ENCODE results near the gene IL32. TPM values are rescaled to one million over a fixed set of nuclear protein-coding genes. Genes with fewer than 3 reads are reported as not detected.

IL32 gene
- total RNA-seq, 4 donors from 2014 or later = 21.9 to 720 (median 492) TPM

DNA sequence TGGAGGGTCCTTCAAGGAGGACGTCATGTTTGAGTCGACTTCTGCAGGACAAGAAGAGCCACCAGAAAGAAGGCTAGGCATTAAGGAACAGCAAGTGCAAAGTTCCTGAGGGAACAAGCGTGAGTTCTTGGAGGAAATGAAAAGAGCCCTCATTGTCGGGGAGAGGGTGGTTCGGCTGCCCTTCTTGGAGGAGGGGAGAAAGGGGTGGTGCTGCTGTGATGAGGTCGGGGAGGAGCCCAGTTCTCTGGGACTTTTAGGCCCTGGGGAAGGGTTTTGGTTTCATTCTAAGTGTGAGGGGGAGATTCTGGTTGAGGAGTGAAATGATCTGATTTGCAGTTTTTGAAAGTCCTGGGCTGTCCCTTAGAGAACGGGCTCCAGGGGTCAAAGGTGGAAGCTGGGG, 32.8 kb upstream of the IL32 start:
- H3K27me3 ChIP-seq = peaks cover 79% of the 10 kb centered on the region
- peaks cover 0 to 64% (median 31%) of the 10 kb centered on the region in 4 donors for H3K4me1 ChIP-seq
- no peaks in the 10 kb centered on the region for H3K9me3 ChIP-seq
- 23 to 33% methylated on average over 6 to 7 of the region's 7 CpGs for WGBS, 2 donors (ENCODE audit: low coverage in 1 of 2)
- in situ Hi-C loops (cut with MboI; ENCODE audit: low pct_ligation_motif_present in 1 of 4, low pct_unique_long_range_greater_than_20kb in 1 of 4, low sequenced_read_pairs in 3 of 4) (loop anchor here in 1 of 4 donors (25.0 kb wide), 1 partner anchor 105 kb away; the partner anchor contains the start of gene ZNF213), intact Hi-C loops (cut with DNase I; ENCODE audit: low total_unique reads) (no loop called here)
- no peak for TF ChIP-seq EP300 (IDR thresholded peaks at IDR 0.05; ENCODE audit: low read depth)
- TF ChIP-seq POLR2A (IDR thresholded peaks at IDR 0.05) = no peak
- TF ChIP-seq POLR2AphosphoS5 (IDR thresholded peaks at IDR 0.05) = no peak
- TF ChIP-seq, protein P1, sequence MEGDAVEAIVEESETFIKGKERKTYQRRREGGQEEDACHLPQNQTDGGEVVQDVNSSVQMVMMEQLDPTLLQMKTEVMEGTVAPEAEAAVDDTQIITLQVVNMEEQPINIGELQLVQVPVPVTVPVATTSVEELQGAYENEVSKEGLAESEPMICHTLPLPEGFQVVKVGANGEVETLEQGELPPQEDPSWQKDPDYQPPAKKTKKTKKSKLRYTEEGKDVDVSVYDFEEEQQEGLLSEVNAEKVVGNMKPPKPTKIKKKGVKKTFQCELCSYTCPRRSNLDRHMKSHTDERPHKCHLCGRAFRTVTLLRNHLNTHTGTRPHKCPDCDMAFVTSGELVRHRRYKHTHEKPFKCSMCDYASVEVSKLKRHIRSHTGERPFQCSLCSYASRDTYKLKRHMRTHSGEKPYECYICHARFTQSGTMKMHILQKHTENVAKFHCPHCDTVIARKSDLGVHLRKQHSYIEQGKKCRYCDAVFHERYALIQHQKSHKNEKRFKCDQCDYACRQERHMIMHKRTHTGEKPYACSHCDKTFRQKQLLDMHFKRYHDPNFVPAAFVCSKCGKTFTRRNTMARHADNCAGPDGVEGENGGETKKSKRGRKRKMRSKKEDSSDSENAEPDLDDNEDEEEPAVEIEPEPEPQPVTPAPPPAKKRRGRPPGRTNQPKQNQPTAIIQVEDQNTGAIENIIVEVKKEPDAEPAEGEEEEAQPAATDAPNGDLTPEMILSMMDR (IDR thresholded peaks at IDR 0.05) = no peak
- no peak for DNase-seq
- H3K27ac ChIP-seq = no peak overlapping the region
- no peaks in the 10 kb centered on the region for H3K36me3 ChIP-seq
- no peak overlapping the region for H3K4me3 ChIP-seq

- TF ChIP-seq, protein P1 (IDR thresholded peaks at IDR 0.05) = no peak
- TF ChIP-seq POLR2A (IDR thresholded peaks at IDR 0.05) = no peak
- no peak for TF ChIP-seq POLR2AphosphoS5 (IDR thresholded peaks at IDR 0.05)
- no peak for TF ChIP-seq EP300 (IDR thresholded peaks at IDR 0.05; ENCODE audit: low read depth)
- Histone ChIP-seq H3K27ac (peak overlapping the region in 3 of 4 donors; percentile 81 to 88 (median 88)), H3K36me3 (no peaks in the 10 kb centered on the region), H3K9me3 (no peaks in the 10 kb centered on the region), H3K4me3 (peak overlapping the region in 3 of 4 donors; percentile 55 to 72 (median 60)), H3K27me3 (peaks cover 76% of the 10 kb centered on the region), H3K4me1 (peaks cover 0 to 52% (median 32%) of the 10 kb centered on the region in 4 donors)
- 33% methylated on average over 7 of the region's 19 CpGs; no CpG with 5 or more reads in 1 of the 2 donors for WGBS, 2 donors (ENCODE audit: low coverage in 1 of 2)
- no peak for DNase-seq
- in situ Hi-C loops (cut with MboI; ENCODE audit: low pct_ligation_motif_present in 1 of 4, low pct_unique_long_range_greater_than_20kb in 1 of 4, low sequenced_read_pairs in 3 of 4) (loop anchor here in 1 of 4 donors (25.0 kb wide), 1 partner anchor 102 kb away; the partner anchor contains the start of gene ZNF213), intact Hi-C loops (cut with DNase I; ENCODE audit: low total_unique reads) (no loop called here)
Measured at GRCh38 chr16:3035289-3035971, 30.0 kb upstream of the IL32 start.

GRCh38 chr16:3035972-3036725, 29.3 kb upstream of the IL32 start:
- H3K4me1 ChIP-seq = peaks cover 0 to 52% (median 32%) of the 10 kb centered on the region in 4 donors
- intact Hi-C loops (cut with DNase I; ENCODE audit: low total_unique reads) = no loop called here
- 3% methylated on average over 24 of the region's 40 CpGs; no CpG with 5 or more reads in 1 of the 2 donors for WGBS, 2 donors (ENCODE audit: low coverage in 1 of 2)
- H3K27me3 ChIP-seq = peaks cover 72% of the 10 kb centered on the region
- no peaks in the 10 kb centered on the region for H3K9me3 ChIP-seq
- H3K27ac ChIP-seq = peak overlapping the region; percentile 76 to 88 (median 84)
- TF ChIP-seq EP300 (IDR thresholded peaks at IDR 0.05; ENCODE audit: low read depth) (no peak), POLR2AphosphoS5 (IDR thresholded peaks at IDR 0.05) (peak in 1 of 3 donors; percentile 30)
- H3K36me3 ChIP-seq = no peaks in the 10 kb centered on the region
- DNase-seq = peak; percentile 72
- peak overlapping the region; percentile 35 to 72 (median 58) for H3K4me3 ChIP-seq
- in situ Hi-C loops (cut with MboI; ENCODE audit: low pct_ligation_motif_present in 1 of 4, low pct_unique_long_range_greater_than_20kb in 1 of 4, low sequenced_read_pairs in 3 of 4) = loop anchor here in 1 of 4 donors (25.0 kb wide), 1 partner anchor 101 kb away; the partner anchor contains the start of gene ZNF213

DNA sequence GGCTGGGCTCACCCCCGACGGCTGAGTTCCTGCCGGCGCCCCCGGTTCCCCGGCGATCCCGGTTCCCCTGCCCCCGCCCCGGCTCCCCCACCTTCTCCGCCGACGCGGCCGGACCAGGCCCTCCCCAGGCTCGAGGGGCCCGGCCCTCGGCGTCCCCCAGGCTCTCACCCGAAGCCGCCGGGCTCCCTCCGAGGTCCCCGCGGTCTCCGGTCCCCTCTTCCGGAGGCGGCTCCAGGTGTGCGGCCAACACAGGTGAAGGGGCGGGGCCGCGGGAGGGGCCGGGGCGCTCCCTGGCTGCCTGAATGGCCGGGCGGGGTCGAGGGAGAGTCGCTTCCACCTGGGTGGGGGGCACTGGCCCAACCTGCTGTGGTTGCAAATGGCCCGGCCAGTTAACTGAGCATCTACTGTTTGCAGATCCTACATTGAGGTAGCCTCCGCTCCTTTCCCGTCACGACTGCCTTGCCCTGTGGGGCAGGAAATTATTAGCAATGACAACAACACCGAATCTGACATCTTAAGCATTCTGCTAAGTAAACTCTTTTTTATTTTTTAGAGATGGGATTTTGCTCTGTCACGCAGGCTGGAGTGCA, 28.6 kb upstream of the IL32 start, which contains the start of gene BICDL2:
BICDL2 (minus strand) TSS at position 219 of the 590 bp plus-strand sequence. CDS start 1,448 bp downstream, outside the sequence.
- peak; percentile 87 for DNase-seq
- H3K27me3 ChIP-seq = peaks cover 69% of the 10 kb centered on the region
- TF ChIP-seq POLR2AphosphoS5 (IDR thresholded peaks at IDR 0.05) (peak; percentile 45 to 74 (median 72)), POLR2A (IDR thresholded peaks at IDR 0.05) (peak; percentile 61), EP300 (IDR thresholded peaks at IDR 0.05; ENCODE audit: low read depth) (no peak)
- TF ChIP-seq, protein P1 (IDR thresholded peaks at IDR 0.05) = no peak
- no peaks in the 10 kb centered on the region for H3K9me3 ChIP-seq
- in situ Hi-C loops (cut with MboI; ENCODE audit: low pct_ligation_motif_present in 1 of 4, low pct_unique_long_range_greater_than_20kb in 1 of 4, low sequenced_read_pairs in 3 of 4) = loop anchor here in 1 of 4 donors (25.0 kb wide), 1 partner anchor 100 kb away; the partner anchor contains the start of gene ZNF213
- H3K4me1 ChIP-seq = peaks cover 0 to 46% (median 29%) of the 10 kb centered on the region in 4 donors
- H3K4me3 ChIP-seq = peak within 1 kb of the TSS; percentile 35 to 72 (median 58)
- intact Hi-C loops (cut with DNase I; ENCODE audit: low total_unique reads) = no loop called here
- 9 to 67% methylated on average over 1 to 26 of the region's 44 CpGs for WGBS, 2 donors (ENCODE audit: low coverage in 1 of 2)
- H3K36me3 ChIP-seq = no peaks in the 10 kb centered on the region
- peak within 1 kb of the TSS; percentile 76 to 88 (median 84) for H3K27ac ChIP-seq
